ENCODE data around the gene LRRC17. TPM values are rescaled to one million over a fixed set of nuclear protein-coding genes. Genes with fewer than 3 reads are reported as not detected.
"Not testable (repeated sequence)": the region's sequence is repeated elsewhere in the genome, so short reads cannot be mapped to it uniquely, and the experiment has no call there.

The LRRC17 gene
- polyA plus RNA-seq, 12 donors = 23.7 to 112 (median 39.3) TPM; not detected in 1

DNA sequence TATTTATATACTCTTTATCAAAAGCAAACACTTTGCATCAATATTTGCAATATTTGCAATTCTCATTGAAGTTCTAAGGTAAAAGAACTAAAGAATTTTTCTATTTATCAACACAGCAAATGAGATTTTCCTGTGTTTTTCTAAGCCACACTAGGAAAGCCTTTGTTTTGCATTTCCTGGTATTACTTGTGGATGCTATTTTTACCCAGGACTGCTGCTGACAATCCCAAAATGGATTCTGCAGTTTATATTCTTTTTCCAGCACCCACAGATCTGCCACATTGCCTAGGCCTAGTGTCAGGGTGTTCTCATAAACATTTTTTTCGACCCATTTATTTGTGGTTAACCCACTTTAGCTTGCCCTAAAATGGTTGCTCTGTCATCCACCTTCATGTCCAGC lies 25.9 kb downstream of the LRRC17 start:
- no peak for DNase-seq

DNA sequence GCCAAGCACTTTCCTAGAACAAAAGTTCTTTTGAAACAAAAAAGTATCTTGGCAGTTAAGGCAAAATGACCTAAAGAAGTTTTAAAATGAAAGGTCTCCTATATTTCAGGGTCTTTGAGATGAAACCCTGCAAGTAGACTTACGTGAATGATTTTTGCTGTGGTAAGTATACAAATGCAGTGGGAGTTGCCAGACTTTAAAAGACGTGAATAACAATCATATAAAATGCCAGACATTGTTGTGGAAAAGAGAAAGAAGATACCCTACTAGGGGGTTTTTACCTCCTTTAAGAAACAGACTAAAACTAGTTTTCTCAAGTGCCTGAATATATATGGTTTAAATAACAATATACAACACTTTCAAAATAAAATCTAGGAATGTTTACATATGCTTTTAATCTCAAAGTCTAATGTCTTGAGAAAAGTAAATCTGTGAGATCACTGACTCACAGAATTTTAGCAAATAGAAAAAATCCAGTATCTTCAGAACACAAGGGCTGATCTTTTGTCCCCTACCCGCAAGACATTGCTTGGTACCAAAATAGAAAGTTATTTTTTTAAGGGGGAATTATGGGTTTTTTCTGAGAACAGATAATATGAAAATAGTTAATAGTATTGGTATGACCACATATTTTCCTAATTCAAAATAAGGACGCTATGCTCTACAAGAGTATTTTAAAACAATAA lies 29.5 kb downstream of the LRRC17 start:
- no peak for DNase-seq

DNA sequence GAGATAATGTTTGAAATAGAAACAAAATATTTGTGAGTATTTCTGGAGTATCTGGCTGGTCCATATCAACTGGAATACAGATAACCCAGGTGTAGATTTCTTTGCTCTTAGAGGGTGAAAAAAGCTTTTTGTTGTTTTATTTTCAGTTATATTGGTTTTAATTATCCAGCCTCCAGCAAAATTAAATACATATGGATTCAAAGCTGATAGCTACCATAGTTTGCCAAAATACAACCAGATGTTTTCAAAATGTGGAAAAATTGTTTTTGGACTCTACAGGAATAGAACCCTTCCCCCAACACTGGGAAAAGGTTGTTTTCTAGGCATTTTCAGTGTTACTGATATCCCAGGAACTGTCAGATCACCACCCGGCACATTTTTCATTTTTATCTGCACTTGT lies 30.1 kb downstream of the LRRC17 start:
- no peak for DNase-seq

GRCh38 chr7:102943423-102944169 lies 30.8 kb downstream of the LRRC17 start:
- DNase-seq = no peak

DNA sequence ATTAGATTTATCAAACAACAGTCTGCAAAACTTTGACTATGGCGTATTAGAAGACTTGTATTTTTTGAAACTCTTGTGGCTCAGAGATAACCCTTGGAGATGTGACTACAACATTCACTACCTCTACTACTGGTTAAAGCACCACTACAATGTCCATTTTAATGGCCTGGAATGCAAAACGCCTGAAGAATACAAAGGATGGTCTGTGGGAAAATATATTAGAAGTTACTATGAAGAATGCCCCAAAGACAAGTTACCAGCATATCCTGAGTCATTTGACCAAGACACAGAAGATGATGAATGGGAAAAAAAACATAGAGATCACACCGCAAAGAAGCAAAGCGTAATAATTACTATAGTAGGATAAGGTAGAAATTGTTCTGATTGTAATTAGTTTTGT lies 31.4 kb downstream of the LRRC17 start:
- no peak for DNase-seq

GRCh38 chr7:102951839-102952238 lies 39.0 kb downstream of the LRRC17 start:
- no peak for DNase-seq

DNA sequence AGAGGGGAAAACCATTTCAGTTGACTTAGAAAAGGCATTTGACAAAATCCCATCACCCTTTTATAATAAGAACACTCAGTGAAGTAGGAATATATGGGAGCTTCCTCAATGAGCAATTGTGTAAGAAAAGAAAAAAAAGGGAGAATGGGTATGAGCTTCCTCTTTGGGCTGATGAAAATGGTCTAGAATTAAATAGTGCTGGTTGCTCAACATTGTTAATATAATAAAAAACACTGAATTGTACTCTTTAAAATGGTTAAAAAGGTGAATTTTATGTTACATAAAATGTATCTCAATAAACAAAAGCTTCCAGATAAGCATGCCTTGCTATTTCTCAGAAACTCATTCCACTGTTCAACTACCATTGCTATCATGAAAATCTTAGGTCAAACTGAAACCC lies 40.6 kb downstream of the LRRC17 start:
- DNase-seq = no peak

DNA sequence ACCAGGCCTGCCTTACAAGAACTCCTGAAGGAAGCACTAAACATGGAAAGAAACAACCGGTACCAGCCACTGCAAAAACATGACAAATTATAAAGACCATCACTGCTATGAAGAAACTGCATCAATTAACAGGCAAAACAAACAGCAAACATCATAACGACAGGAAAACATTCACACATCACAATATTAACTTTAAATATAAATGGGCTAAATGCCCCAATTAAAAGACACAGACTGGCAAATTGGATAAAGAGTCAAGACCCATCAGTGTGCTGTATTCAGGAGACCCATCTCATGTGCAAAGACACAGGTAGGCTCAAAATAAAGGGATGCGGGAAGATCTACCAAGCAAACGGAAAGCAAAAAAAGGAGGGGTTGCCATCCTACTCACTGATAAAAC lies 41.6 kb downstream of the LRRC17 start:
- not testable (repeated sequence) for DNase-seq

DNA sequence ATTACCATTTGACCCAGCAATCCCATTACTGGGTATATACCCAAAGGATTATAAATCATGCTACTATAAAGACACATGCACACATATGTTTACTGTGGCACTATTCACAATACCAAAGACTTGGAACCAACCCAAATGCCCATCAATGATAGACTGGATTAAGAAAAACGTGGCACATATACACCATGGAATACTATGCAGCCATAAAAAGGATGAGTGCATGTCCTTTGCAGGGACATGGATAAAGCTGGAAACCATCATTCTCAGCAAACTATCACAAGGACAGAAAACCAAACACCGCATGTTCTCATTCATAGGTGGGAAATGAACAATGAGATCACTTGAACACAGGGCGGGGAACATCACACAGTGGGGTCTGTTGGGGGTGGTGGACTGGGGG lies 45.2 kb downstream of the LRRC17 start:
- not testable (repeated sequence) for DNase-seq

GRCh38 chr7:102961993-102962392 lies 49.2 kb downstream of the LRRC17 start:
- DNase-seq = not testable (repeated sequence)

GRCh38 chr7:102966465-102966864 lies 53.7 kb downstream of the LRRC17 start:
- no peak for DNase-seq

DNA sequence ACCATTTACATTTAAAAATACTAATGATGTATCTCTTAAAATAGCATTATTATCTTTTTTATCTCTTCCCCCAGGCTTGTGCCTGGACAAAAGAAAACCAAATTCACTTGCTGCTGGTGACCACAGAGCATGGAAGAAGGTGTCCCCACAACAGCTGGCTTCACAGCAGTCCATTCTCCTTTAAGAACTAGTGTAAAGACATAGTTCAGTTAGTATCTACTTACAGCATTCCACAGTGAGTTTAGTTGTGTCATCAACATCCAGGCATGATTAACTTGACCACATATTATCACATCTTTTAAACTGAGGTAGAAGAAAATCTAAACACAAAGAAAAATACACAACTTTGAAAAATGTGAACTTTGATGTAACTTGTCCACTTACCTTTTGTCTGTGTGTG lies 55.0 kb downstream of the LRRC17 start:
- no peak for DNase-seq

DNA sequence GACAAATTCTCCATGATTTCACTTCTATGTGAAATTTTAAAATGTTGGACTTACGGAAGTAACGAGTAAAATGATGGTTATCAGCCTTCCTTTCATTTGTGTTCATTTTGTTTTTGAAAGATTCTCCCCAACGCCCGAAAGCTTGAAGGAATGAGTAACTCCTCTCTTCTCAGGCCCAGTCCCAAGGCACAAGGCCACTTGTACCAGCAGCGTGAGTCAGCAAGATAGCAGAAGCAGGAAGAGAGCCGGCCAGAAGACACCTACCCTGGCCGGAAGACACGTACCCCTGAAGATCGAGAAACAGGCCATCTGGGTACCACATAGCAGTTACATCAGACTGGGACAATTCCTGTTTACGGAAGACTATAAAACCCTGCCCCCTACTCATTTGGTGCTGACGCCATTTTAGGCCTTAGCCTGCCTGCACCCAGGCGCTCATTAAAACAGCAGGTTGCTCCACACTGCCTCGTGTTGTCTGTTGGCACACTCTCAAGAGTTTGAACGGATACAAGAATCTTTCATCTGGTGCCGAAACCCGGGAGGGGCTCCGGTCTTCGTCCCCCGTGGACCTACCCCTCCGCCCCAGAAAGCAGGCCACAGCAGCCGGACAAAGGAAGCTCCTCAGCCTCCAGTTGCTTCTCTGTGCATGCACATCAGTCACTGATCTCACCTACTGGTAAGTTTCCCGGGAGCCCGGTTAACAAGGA lies 60.4 kb downstream of the LRRC17 start:
- no peak for DNase-seq

DNA sequence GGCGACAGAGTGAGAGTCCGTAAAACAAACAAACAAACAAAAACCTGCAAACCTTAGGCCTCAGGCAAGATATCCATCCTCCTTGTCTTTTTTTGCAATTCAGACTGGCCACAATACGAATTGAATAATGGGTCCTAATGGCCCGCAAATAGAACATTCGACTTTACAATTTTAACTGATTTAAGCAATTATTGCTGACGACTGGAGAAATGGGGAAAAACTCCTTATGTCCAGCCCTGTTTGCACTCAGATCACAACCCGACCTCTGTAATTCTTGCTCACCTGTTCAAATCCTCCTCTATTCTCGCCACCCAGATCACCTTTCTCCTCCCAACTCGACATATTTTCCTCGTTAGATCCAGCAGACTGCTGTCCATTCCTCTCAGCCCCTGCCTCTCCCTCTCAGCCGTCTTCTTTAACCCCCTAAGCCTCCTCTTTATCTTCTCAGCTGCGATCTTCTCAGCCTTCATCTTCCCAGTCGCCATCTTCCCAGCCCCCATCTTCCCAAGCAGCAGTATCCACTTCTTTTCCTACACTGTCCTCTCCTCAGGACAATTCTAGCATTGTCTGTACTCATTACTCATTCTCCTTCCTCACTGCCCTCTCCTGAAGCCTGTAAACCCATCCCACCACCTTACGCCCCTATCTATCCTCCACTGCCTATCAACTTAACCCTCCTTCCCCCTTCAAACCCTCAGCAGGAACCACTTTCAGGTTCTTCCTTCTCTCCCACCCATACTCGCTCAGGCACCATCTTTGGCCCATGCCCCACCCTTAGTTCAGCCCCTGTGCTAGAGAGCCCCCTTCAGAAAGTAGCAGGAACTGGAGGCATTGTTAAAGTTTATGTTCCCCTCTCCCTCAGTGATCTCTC lies 61.8 kb downstream of the LRRC17 start:
- no peak for DNase-seq

DNA sequence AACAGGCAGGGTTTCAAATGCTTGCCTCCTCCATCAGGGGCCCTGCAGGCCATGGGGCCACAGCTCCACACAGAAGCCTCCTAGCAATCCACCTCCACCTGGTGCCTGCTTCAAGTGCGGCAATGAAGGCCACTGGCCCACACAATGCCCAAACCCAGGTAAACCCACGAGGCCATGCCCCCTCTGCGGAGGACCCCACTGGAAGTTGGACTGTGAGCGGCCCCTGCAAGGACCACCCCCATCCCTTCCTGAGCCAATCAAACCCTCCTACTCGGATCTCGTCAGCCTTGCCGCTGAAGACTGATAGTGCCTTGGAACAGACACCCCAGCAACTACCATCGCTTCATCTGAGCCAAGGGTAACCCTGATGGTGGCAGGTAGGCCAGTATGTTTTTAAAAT lies 63.1 kb downstream of the LRRC17 start:
- DNase-seq = no peak

GRCh38 chr7:102976493-102976892 lies 63.7 kb downstream of the LRRC17 start:
- no peak for DNase-seq

DNA sequence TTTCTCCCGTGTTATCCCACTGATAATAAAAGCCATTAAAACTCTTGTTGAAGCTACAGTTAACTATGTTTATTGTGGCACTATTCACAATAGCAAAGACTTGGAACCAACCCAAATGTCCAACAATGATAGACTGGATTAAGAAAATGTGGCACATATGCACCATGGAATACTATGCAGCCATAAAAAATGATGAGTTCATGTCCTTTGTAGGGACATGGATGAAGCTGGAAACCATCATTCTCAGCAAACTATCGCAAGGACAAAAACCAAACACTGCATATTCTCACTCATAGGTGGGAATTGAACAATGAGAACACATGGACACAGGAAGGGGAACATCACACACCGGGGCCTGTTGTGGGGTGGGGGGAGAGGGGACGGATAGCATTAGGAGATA lies 64.8 kb downstream of the LRRC17 start:
- DNase-seq = not testable (repeated sequence)

- no peak for DNase-seq
Observed at GRCh38 chr7:102978284-102978683, 65.5 kb downstream of the LRRC17 start.

DNA sequence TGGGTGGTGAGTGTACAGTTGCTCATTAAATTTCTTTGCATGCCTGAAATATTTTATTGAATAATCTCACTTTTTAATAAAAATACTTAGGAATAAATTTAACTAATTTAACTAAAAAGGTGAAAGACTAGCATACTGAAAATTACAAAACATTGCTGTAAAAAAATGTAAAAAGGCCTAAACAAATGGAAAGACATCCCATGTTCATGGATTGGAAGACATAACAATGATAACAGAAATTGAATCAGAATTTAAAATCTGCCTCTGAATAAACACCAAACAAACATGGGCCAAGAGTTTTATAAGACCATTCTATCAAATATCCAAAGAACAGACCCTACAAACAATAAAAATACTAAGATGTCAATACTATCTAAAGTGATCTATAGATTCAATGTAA lies 66.9 kb downstream of the LRRC17 start:
- DNase-seq = no peak

DNA sequence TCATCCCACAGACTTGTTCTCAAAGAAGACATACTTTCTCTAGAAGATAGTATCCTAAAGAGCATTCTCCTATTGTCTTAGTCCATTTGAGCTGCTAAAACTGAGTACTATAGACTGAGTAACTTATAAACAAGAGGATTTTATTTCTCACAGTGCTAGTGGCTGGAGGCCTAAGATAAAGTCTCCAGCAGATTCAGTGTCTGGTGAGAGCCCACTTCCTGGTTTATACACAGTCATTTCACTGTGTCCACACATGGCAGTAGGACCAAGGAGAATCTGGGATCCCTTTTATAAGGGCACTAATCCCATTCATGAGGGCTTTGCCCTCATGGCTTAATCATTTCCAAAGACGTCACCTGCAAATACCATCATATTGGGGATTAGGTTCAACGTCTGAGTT lies 68.7 kb downstream of the LRRC17 start:
- no peak for DNase-seq

- no peak for DNase-seq
Observed at GRCh38 chr7:102982235-102982634, 69.4 kb downstream of the LRRC17 start.

- no peak for DNase-seq
Observed at GRCh38 chr7:102983602-102984001, 70.8 kb downstream of the LRRC17 start.
